GM12864 (cell line): ENCODE measurements around the gene SOD2.
"Not testable (repeated sequence)": the region's sequence is repeated elsewhere in the genome, so short reads cannot be mapped to it uniquely, and the experiment has no call there.

Experiments used
- DNase-seq: peaks from one replicate; pipeline ENCODE4 v3.0.0-alpha.2; 2011; ENCODE audit warnings: low read depth
- H3K4me3 ChIP-seq: 2 replicates; pipeline ENCODE4 v1.5.1; 2011; ENCODE audit warnings: mild to moderate bottlenecking, low read depth, low read length, control low read depth
- CTCF ChIP-seq: IDR thresholded peaks from 2 replicates; pipeline ENCODE4 v1.5.1; 2011; ENCODE audit warnings: low read depth, mild to moderate bottlenecking, moderate library complexity, low read length, control low read depth, inconsistent platforms; ENCODE audit errors: missing control alignments

Gene SOD2

GRCh38 chr6:159665868-159666635 lies 27.0 kb downstream of the SOD2 start:
- no peak overlapping the region for H3K4me3 ChIP-seq
- no peak for TF ChIP-seq CTCF
- no peak for DNase-seq

- not testable (repeated sequence) for H3K4me3 ChIP-seq, DNase-seq
Measured at GRCh38 chr6:159663368-159663889, 29.6 kb downstream of the SOD2 start.

GRCh38 chr6:159661977-159662376 lies 31.1 kb downstream of the SOD2 start:
- H3K4me3 ChIP-seq, DNase-seq: not testable (repeated sequence)

- no peak for TF ChIP-seq CTCF
- DNase-seq, result no peak
Measured at GRCh38 chr6:159655409-159655988, 37.5 kb downstream of the SOD2 start.

GRCh38 chr6:159654483-159655098 lies 38.5 kb downstream of the SOD2 start:
- TF ChIP-seq CTCF, result peak; percentile 36
- H3K4me3 ChIP-seq, result no peak overlapping the region
- peak; percentile 22 for DNase-seq

More at GRCh38 chr6:159655409-159655988, 37.5 kb downstream of the SOD2 start:
- H3K4me3 ChIP-seq, result no peak overlapping the region

GRCh38 chr6:159650314-159650713 lies 42.7 kb downstream of the SOD2 start:
- H3K4me3 ChIP-seq, result no peak overlapping the region
- DNase-seq, result no peak
- no peak for TF ChIP-seq CTCF

GRCh38 chr6:159649441-159649840 lies 43.6 kb downstream of the SOD2 start:
- TF ChIP-seq CTCF, result no peak

More at GRCh38 chr6:159649441-159649840, 43.6 kb downstream of the SOD2 start:
- DNase-seq, result no peak
- no peak overlapping the region for H3K4me3 ChIP-seq
